ENCODE results near the gene TMPRSS2.

The TMPRSS2 gene

DNA sequence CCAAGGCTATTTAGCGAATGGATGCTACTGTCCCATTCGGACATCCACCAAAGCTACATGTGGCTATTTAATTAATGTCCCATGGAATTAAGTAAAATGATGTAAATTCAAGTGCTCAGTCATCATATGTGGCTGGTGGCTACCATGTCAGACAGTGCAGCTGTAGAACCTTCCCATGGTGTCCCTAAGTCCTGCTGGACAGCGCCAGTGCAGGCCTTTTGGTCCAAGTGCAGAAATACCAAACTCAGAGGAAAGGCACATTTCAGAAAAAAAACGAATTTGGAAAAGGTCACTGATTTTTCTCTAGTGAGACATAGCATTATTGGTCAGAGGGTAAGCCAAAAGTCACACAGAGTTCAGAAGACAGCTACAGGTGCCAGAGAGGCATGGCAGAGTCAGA lies 17.6 kb downstream of the TMPRSS2 start:
- ATAC-seq = no peak
- TF ChIP-seq, protein P1, sequence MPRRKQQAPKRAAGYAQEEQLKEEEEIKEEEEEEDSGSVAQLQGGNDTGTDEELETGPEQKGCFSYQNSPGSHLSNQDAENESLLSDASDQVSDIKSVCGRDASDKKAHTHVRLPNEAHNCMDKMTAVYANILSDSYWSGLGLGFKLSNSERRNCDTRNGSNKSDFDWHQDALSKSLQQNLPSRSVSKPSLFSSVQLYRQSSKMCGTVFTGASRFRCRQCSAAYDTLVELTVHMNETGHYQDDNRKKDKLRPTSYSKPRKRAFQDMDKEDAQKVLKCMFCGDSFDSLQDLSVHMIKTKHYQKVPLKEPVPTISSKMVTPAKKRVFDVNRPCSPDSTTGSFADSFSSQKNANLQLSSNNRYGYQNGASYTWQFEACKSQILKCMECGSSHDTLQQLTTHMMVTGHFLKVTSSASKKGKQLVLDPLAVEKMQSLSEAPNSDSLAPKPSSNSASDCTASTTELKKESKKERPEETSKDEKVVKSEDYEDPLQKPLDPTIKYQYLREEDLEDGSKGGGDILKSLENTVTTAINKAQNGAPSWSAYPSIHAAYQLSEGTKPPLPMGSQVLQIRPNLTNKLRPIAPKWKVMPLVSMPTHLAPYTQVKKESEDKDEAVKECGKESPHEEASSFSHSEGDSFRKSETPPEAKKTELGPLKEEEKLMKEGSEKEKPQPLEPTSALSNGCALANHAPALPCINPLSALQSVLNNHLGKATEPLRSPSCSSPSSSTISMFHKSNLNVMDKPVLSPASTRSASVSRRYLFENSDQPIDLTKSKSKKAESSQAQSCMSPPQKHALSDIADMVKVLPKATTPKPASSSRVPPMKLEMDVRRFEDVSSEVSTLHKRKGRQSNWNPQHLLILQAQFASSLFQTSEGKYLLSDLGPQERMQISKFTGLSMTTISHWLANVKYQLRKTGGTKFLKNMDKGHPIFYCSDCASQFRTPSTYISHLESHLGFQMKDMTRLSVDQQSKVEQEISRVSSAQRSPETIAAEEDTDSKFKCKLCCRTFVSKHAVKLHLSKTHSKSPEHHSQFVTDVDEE (CRISPR knock-in tag; IDR thresholded peaks at IDR 0.05) = no peak
- TF ChIP-seq ISL1 (CRISPR knock-in tag; IDR thresholded peaks at IDR 0.05) (no peak), SNAI2 (CRISPR knock-in tag; IDR thresholded peaks at IDR 0.05) (no peak), GLIS3 (CRISPR knock-in tag; IDR thresholded peaks at IDR 0.05) (no peak), OSR1 (CRISPR knock-in tag; IDR thresholded peaks at IDR 0.05) (no peak), TOX (CRISPR knock-in tag; IDR thresholded peaks at IDR 0.05; ENCODE audit: borderline replicate concordance) (no peak), ZFP30 (CRISPR knock-in tag; IDR thresholded peaks at IDR 0.05) (no peak), RARB (CRISPR knock-in tag; IDR thresholded peaks at IDR 0.05) (no peak), ZC3H10 (CRISPR knock-in tag; IDR thresholded peaks at IDR 0.05) (no peak)
- TF ChIP-seq, protein P2, sequence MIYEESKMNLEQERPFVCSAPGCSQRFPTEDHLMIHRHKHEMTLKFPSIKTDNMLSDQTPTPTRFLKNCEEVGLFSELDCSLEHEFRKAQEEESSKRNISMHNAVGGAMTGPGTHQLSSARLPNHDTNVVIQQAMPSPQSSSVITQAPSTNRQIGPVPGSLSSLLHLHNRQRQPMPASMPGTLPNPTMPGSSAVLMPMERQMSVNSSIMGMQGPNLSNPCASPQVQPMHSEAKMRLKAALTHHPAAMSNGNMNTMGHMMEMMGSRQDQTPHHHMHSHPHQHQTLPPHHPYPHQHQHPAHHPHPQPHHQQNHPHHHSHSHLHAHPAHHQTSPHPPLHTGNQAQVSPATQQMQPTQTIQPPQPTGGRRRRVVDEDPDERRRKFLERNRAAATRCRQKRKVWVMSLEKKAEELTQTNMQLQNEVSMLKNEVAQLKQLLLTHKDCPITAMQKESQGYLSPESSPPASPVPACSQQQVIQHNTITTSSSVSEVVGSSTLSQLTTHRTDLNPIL (CRISPR knock-in tag; IDR thresholded peaks at IDR 0.05; ENCODE audit: low read depth) = no peak
- TF ChIP-seq, protein P3, sequence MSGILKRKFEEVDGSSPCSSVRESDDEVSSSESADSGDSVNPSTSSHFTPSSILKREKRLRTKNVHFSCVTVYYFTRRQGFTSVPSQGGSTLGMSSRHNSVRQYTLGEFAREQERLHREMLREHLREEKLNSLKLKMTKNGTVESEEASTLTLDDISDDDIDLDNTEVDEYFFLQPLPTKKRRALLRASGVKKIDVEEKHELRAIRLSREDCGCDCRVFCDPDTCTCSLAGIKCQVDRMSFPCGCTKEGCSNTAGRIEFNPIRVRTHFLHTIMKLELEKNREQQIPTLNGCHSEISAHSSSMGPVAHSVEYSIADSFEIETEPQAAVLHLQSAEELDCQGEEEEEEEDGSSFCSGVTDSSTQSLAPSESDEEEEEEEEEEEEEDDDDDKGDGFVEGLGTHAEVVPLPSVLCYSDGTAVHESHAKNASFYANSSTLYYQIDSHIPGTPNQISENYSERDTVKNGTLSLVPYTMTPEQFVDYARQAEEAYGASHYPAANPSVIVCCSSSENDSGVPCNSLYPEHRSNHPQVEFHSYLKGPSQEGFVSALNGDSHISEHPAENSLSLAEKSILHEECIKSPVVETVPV (CRISPR knock-in tag; IDR thresholded peaks at IDR 0.05) = no peak
- TF ChIP-seq, protein P4, sequence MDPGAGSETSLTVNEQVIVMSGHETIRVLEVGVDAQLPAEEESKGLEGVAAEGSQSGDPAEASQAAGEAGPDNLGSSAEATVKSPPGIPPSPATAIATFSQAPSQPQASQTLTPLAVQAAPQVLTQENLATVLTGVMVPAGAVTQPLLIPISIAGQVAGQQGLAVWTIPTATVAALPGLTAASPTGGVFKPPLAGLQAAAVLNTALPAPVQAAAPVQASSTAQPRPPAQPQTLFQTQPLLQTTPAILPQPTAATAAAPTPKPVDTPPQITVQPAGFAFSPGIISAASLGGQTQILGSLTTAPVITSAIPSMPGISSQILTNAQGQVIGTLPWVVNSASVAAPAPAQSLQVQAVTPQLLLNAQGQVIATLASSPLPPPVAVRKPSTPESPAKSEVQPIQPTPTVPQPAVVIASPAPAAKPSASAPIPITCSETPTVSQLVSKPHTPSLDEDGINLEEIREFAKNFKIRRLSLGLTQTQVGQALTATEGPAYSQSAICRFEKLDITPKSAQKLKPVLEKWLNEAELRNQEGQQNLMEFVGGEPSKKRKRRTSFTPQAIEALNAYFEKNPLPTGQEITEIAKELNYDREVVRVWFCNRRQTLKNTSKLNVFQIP (CRISPR knock-in tag; IDR thresholded peaks at IDR 0.05; ENCODE audit: borderline replicate concordance, low read depth) = no peak

DNA sequence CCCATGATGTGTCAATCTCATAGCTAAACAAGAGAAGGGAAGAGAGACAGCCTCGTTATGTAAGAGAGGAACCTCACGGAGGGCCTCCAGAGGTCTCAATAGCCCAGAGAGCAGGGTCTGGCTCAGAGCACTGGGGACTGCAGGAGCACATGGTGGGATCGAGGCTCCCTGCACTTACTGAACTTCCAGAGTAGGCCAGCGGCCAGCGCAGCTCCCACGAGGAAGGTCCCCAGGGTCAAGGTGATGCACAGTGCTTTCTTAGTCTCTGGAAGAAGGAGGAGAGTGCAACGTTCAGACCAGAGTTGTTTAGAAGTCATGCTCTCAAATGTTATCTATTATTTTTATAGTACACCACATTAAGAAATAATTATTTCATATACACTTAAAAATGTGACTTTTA lies 18.6 kb downstream of the TMPRSS2 start:
- no peak for ATAC-seq
- TF ChIP-seq, protein P3 (CRISPR knock-in tag; IDR thresholded peaks at IDR 0.05) = no peak
- TF ChIP-seq BACH2 (CRISPR knock-in tag; IDR thresholded peaks at IDR 0.05; ENCODE audit: borderline replicate concordance) (no peak), TCF4 (CRISPR knock-in tag; IDR thresholded peaks at IDR 0.05; ENCODE audit: borderline replicate concordance) (no peak), ESRRG (CRISPR knock-in tag; IDR thresholded peaks at IDR 0.05) (no peak), OSR1 (CRISPR knock-in tag; IDR thresholded peaks at IDR 0.05) (no peak), ZNF8 (CRISPR knock-in tag; IDR thresholded peaks at IDR 0.05) (no peak), CSDC2 (CRISPR knock-in tag; IDR thresholded peaks at IDR 0.05) (no peak), ZFP3 (CRISPR knock-in tag; IDR thresholded peaks at IDR 0.05) (no peak), PPARA (CRISPR knock-in tag; IDR thresholded peaks at IDR 0.05; ENCODE audit: borderline replicate concordance) (no peak), ISL1 (CRISPR knock-in tag; IDR thresholded peaks at IDR 0.05) (no peak), ZC3H10 (CRISPR knock-in tag; IDR thresholded peaks at IDR 0.05) (no peak), SNAI2 (CRISPR knock-in tag; IDR thresholded peaks at IDR 0.05) (no peak), ZFP30 (CRISPR knock-in tag; IDR thresholded peaks at IDR 0.05) (no peak), GLIS3 (CRISPR knock-in tag; IDR thresholded peaks at IDR 0.05) (no peak), ZNF565 (CRISPR knock-in tag; conservative IDR thresholded peaks at IDR 0.05; ENCODE audit: low read depth) (no peak)
- TF ChIP-seq, protein P4 (CRISPR knock-in tag; IDR thresholded peaks at IDR 0.05; ENCODE audit: borderline replicate concordance, low read depth) = no peak
- TF ChIP-seq, protein P5, sequence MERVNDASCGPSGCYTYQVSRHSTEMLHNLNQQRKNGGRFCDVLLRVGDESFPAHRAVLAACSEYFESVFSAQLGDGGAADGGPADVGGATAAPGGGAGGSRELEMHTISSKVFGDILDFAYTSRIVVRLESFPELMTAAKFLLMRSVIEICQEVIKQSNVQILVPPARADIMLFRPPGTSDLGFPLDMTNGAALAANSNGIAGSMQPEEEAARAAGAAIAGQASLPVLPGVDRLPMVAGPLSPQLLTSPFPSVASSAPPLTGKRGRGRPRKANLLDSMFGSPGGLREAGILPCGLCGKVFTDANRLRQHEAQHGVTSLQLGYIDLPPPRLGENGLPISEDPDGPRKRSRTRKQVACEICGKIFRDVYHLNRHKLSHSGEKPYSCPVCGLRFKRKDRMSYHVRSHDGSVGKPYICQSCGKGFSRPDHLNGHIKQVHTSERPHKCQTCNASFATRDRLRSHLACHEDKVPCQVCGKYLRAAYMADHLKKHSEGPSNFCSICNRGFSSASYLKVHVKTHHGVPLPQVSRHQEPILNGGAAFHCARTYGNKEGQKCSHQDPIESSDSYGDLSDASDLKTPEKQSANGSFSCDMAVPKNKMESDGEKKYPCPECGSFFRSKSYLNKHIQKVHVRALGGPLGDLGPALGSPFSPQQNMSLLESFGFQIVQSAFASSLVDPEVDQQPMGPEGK (CRISPR knock-in tag; IDR thresholded peaks at IDR 0.05; ENCODE audit: borderline replicate concordance) = no peak
- TF ChIP-seq, protein P1 (CRISPR knock-in tag; IDR thresholded peaks at IDR 0.05) = no peak

Measured in SK-N-SH treated with all-trans-retinoic acid at 6 μM for 48 hours (cell line).